Nephron (organoid): ENCODE measurements around the gene UBASH3A.
"Not testable (repeated sequence)": the region's sequence is repeated elsewhere in the genome, so short reads cannot be mapped to it uniquely, and the experiment has no call there.

Source experiments
- H3K27ac Mint-ChIP-seq, 3 experiments: 2 replicates each; pipeline ENCODE4 v1.8.0; 2020; ENCODE audit warnings: mixed read lengths in 3 of 3, mild to moderate bottlenecking in 2 of 3, moderate library complexity in 1 of 3
- H3K27me3 Mint-ChIP-seq: 2 replicates; pipeline ENCODE4 v1.8.0; 2021; ENCODE audit warnings: low read depth, mild to moderate bottlenecking, moderate library complexity, mixed read lengths
- H3K36me3 Mint-ChIP-seq: 2 replicates; pipeline ENCODE4 v1.8.0; 2020; ENCODE audit warnings: low read depth, mixed read lengths
- H3K4me1 Mint-ChIP-seq: 2 replicates; pipeline ENCODE4 v1.8.0; 2020; ENCODE audit warnings: mixed read lengths
- H3K4me3 Mint-ChIP-seq, 3 experiments: 2 replicates each; pipeline ENCODE4 v1.8.0; 2020; ENCODE audit warnings: mild to moderate bottlenecking in 3 of 3, mixed read lengths in 3 of 3, moderate library complexity in 2 of 3
- H3K9me3 Mint-ChIP-seq: 2 replicates; pipeline ENCODE4 v1.8.0; 2020; ENCODE audit warnings: mixed read lengths
- TF ChIP-seq, protein P1 (sequence below), 3 experiments: fragments of 200-600 bp; sonication (generic); IDR thresholded peaks; one replicate each; pipeline ENCODE4 v1.5.0; 2021; ENCODE audit warnings: antibody characterized with exemption in 3 of 3; ENCODE audit not compliant: unreplicated experiment in 3 of 3

UBASH3A gene

GRCh38 chr21:42467140-42467983 lies 63.7 kb downstream of the UBASH3A start:
- TF ChIP-seq, protein P1, sequence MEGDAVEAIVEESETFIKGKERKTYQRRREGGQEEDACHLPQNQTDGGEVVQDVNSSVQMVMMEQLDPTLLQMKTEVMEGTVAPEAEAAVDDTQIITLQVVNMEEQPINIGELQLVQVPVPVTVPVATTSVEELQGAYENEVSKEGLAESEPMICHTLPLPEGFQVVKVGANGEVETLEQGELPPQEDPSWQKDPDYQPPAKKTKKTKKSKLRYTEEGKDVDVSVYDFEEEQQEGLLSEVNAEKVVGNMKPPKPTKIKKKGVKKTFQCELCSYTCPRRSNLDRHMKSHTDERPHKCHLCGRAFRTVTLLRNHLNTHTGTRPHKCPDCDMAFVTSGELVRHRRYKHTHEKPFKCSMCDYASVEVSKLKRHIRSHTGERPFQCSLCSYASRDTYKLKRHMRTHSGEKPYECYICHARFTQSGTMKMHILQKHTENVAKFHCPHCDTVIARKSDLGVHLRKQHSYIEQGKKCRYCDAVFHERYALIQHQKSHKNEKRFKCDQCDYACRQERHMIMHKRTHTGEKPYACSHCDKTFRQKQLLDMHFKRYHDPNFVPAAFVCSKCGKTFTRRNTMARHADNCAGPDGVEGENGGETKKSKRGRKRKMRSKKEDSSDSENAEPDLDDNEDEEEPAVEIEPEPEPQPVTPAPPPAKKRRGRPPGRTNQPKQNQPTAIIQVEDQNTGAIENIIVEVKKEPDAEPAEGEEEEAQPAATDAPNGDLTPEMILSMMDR (IDR thresholded peaks at IDR 0.05; ENCODE audit: unreplicated experiment in 3 of 3), result peak in 1 of 3 experiments; percentile 14
- no peaks in the 10 kb centered on the region for H3K36me3 Mint-ChIP-seq
- H3K27ac Mint-ChIP-seq, result peak overlapping the region in 1 of 3 experiments; percentile 39
- H3K27me3 Mint-ChIP-seq, result peaks cover 14% of the 10 kb centered on the region
- H3K4me1 Mint-ChIP-seq, result peaks cover 35% of the 10 kb centered on the region
- no peak overlapping the region for H3K4me3 Mint-ChIP-seq
- H3K9me3 Mint-ChIP-seq, result no peaks in the 10 kb centered on the region

- H3K9me3 Mint-ChIP-seq, result no peaks in the 10 kb centered on the region
- peak overlapping the region in 1 of 3 experiments; percentile 39 for H3K27ac Mint-ChIP-seq
- H3K4me1 Mint-ChIP-seq, result peaks cover 30% of the 10 kb centered on the region
- TF ChIP-seq, protein P1 (IDR thresholded peaks at IDR 0.05; ENCODE audit: unreplicated experiment in 3 of 3), result no peak
- no peaks in the 10 kb centered on the region for H3K36me3 Mint-ChIP-seq
- no peak overlapping the region for H3K4me3 Mint-ChIP-seq
- H3K27me3 Mint-ChIP-seq, result peaks cover 15% of the 10 kb centered on the region
Observed at GRCh38 chr21:42468491-42469131, 64.9 kb downstream of the UBASH3A start.

- Mint-ChIP-seq H3K36me3 (no peaks in the 10 kb centered on the region), H3K4me3 (no peak overlapping the region), H3K9me3 (no peaks in the 10 kb centered on the region), H3K27ac (no peak overlapping the region), H3K27me3 (peaks cover 19% of the 10 kb centered on the region), H3K4me1 (peaks cover 31% of the 10 kb centered on the region)
- TF ChIP-seq, protein P1 (IDR thresholded peaks at IDR 0.05; ENCODE audit: unreplicated experiment in 3 of 3), result no peak
Observed at GRCh38 chr21:42469272-42469671, 65.6 kb downstream of the UBASH3A start.

DNA sequence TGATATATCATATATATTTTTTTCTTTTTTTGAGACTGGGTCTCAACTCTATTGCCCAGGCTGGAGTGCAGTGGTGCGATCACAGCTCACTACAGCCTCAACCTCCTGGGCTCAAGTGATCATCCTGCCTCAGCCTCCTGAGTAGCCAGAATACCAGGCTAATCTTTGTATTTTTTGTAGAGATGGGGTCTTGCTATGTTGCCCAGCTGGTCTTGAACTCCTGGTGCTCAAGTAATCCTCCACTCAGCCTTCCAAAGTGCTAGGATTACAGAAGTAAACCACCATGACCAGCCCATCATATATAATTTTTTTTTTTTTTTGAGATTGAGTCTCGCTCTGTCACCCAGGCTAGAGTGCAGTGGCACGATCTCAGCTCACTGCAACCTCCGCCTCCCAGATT lies 66.0 kb downstream of the UBASH3A start:
- not testable (repeated sequence) for H3K27ac Mint-ChIP-seq, H3K36me3 Mint-ChIP-seq, H3K4me3 Mint-ChIP-seq, H3K9me3 Mint-ChIP-seq
- Mint-ChIP-seq H3K27me3 (peaks cover 21% of the 10 kb centered on the region), H3K4me1 (peaks cover 34% of the 10 kb centered on the region)

GRCh38 chr21:42471206-42471605 lies 67.5 kb downstream of the UBASH3A start:
- Mint-ChIP-seq H3K36me3 (no peaks in the 10 kb centered on the region), H3K27ac (peak overlapping the region in 2 of 3 experiments; percentile 42 to 44), H3K9me3 (no peaks in the 10 kb centered on the region), H3K4me1 (peaks cover 24% of the 10 kb centered on the region), H3K27me3 (peaks cover 16% of the 10 kb centered on the region), H3K4me3 (no peak overlapping the region)
- TF ChIP-seq, protein P1 (IDR thresholded peaks at IDR 0.05; ENCODE audit: unreplicated experiment in 3 of 3), result no peak

GRCh38 chr21:42471716-42472330 lies 68.1 kb downstream of the UBASH3A start:
- Mint-ChIP-seq H3K9me3 (no peaks in the 10 kb centered on the region), H3K4me1 (peaks cover 22% of the 10 kb centered on the region), H3K27ac (no peak overlapping the region), H3K4me3 (no peak overlapping the region), H3K27me3 (peaks cover 12% of the 10 kb centered on the region), H3K36me3 (no peaks in the 10 kb centered on the region)
- TF ChIP-seq, protein P1 (IDR thresholded peaks at IDR 0.05; ENCODE audit: unreplicated experiment in 3 of 3), result no peak
